H9 (cell line): Measurements from ENCODE around the gene APBA3. TPM values are rescaled to one million over a fixed set of nuclear protein-coding genes. Genes with fewer than 3 reads are reported as not detected.

Experiments
- DNase-seq: peaks from one replicate; pipeline ENCODE4 v3.0.0-alpha.2; 2017
- H2AFZ ChIP-seq: one replicate; pipeline ENCODE4 v1.6.1; 2013; ENCODE audit warnings: mild to moderate bottlenecking, low read length, control low read depth, moderate library complexity
- H2AK5ac ChIP-seq: 2 replicates; pipeline ENCODE4 v1.6.1; 2013; ENCODE audit warnings: low read length, control low read depth, mixed read lengths; ENCODE audit not compliant: insufficient read length
- H2BK120ac ChIP-seq: one replicate; pipeline ENCODE4 v1.6.1; 2013; ENCODE audit warnings: low read depth, mild to moderate bottlenecking, low read length, control low read depth, inconsistent platforms; ENCODE audit not compliant: poor library complexity, severe bottlenecking
- H2BK12ac ChIP-seq: 2 replicates; pipeline ENCODE4 v1.6.1; 2013; ENCODE audit warnings: low read length, control low read depth, mixed read lengths, low read depth; ENCODE audit not compliant: insufficient read length
- H2BK15ac ChIP-seq: 2 replicates; pipeline ENCODE4 v1.6.1; 2013; ENCODE audit warnings: low read depth, low read length, control low read depth
- H2BK20ac ChIP-seq: one replicate; pipeline ENCODE4 v1.6.1; 2013; ENCODE audit warnings: low read depth, mild to moderate bottlenecking, low read length, control low read depth, inconsistent platforms; ENCODE audit not compliant: poor library complexity, severe bottlenecking
- H2BK5ac ChIP-seq: 2 replicates; pipeline ENCODE4 v1.6.1; 2013; ENCODE audit warnings: low read length, control low read depth, mixed read lengths; ENCODE audit not compliant: insufficient read length
- H3K14ac ChIP-seq: 2 replicates; pipeline ENCODE4 v1.6.1; 2013; ENCODE audit warnings: low read length, control low read depth; ENCODE audit not compliant: insufficient read depth
- H3K18ac ChIP-seq: 2 replicates; pipeline ENCODE4 v1.6.1; 2013; ENCODE audit warnings: low read depth, mild to moderate bottlenecking, mixed read lengths, low read length, control low read depth; ENCODE audit not compliant: insufficient read length
- H3K23ac ChIP-seq: 2 replicates; pipeline ENCODE4 v1.6.1; 2013; ENCODE audit warnings: low read length, control low read depth, mixed read lengths, low read depth; ENCODE audit not compliant: insufficient read length
- H3K23me2 ChIP-seq: 2 replicates; pipeline ENCODE4 v1.6.1; 2013; ENCODE audit warnings: low read depth, mild to moderate bottlenecking, mixed read lengths, low read length, control low read depth; ENCODE audit not compliant: insufficient read length, poor library complexity, severe bottlenecking
- H3K27ac ChIP-seq: 2 replicates; pipeline ENCODE4 v1.5.1; 2013; ENCODE audit warnings: low read length, control low read depth, mixed read lengths, low read depth; ENCODE audit not compliant: insufficient read length
- H3K27me3 ChIP-seq: 2 replicates; pipeline ENCODE4 v1.6.1; 2013; ENCODE audit warnings: low read length, control low read depth, inconsistent platforms; ENCODE audit not compliant: insufficient read depth
- H3K4ac ChIP-seq: 2 replicates; pipeline ENCODE4 v1.6.1; 2013; ENCODE audit warnings: low read depth, mild to moderate bottlenecking, control low read depth, inconsistent platforms, low read length, moderate library complexity
- H3K4me1 ChIP-seq: 2 replicates; pipeline ENCODE4 v1.6.1; 2013; ENCODE audit warnings: low read length, control low read depth, inconsistent platforms; ENCODE audit not compliant: insufficient read depth
- H3K4me2 ChIP-seq: 2 replicates; pipeline ENCODE4 v1.6.1; 2013; ENCODE audit warnings: low read length, control low read depth, mixed read lengths; ENCODE audit not compliant: insufficient read length, insufficient read depth
- H3K56ac ChIP-seq: 2 replicates; pipeline ENCODE4 v1.6.1; 2013; ENCODE audit warnings: low read depth, mild to moderate bottlenecking, mixed read lengths, low read length, control low read depth; ENCODE audit not compliant: insufficient read length
- H3K79me1 ChIP-seq: 2 replicates; pipeline ENCODE4 v1.6.1; 2013; ENCODE audit warnings: low read depth, mild to moderate bottlenecking, moderate library complexity, low read length, control low read depth, inconsistent platforms; ENCODE audit not compliant: insufficient read depth, poor library complexity, severe bottlenecking
- H3K79me2 ChIP-seq: 2 replicates; pipeline ENCODE4 v1.6.1; 2013; ENCODE audit warnings: low read length, control low read depth, inconsistent platforms; ENCODE audit not compliant: insufficient read depth
- H3K9ac ChIP-seq: 2 replicates; pipeline ENCODE4 v1.6.1; 2013; ENCODE audit warnings: low read length, control low read depth, mixed read lengths; ENCODE audit not compliant: insufficient read length; ENCODE audit errors: extremely low read depth
- H3K9me3 ChIP-seq: one replicate; pipeline ENCODE4 v1.6.1; 2013; ENCODE audit warnings: low read depth, low read length, inconsistent platforms; ENCODE audit not compliant: control insufficient read depth
- H3T11ph ChIP-seq: one replicate; pipeline ENCODE4 v1.6.1; 2013; ENCODE audit warnings: mild to moderate bottlenecking, low read length, control low read depth, inconsistent platforms
- H4K20me1 ChIP-seq: one replicate; pipeline ENCODE4 v1.6.1; 2013; ENCODE audit not compliant: control insufficient read depth, insufficient read length, insufficient read depth
- H4K5ac ChIP-seq: 2 replicates; pipeline ENCODE4 v1.6.1; 2013; ENCODE audit warnings: low read depth, mild to moderate bottlenecking, mixed read lengths, low read length, control low read depth; ENCODE audit not compliant: insufficient read length
- H4K8ac ChIP-seq: replicated peaks from 2 replicates; pipeline ENCODE4 v1.6.1; 2013; ENCODE audit warnings: low read length, control low read depth, mixed read lengths, low read depth; ENCODE audit not compliant: insufficient read length
- H4K91ac ChIP-seq: 2 replicates; pipeline ENCODE4 v1.6.1; 2013; ENCODE audit warnings: low read depth, mild to moderate bottlenecking, moderate library complexity, mixed read lengths, low read length, control low read depth; ENCODE audit not compliant: insufficient read length
- H3K27ac Mint-ChIP-seq, 3 experiments: 2 replicates in 2 of 3; 3 replicates in 1 of 3; pipeline ENCODE4 v1.8.0; 2020 to 2021; ENCODE audit warnings: mixed read lengths in 3 of 3, mild to moderate bottlenecking in 1 of 3, moderate library complexity in 1 of 3
- H3K27me3 Mint-ChIP-seq: 2 replicates; pipeline ENCODE4 v1.8.0; 2021; ENCODE audit warnings: low read depth, mild to moderate bottlenecking, moderate library complexity, mixed read lengths
- H3K36me3 Mint-ChIP-seq, 3 experiments: 2 replicates in 2 of 3; 3 replicates in 1 of 3; pipeline ENCODE4 v1.8.0; 2020 to 2021; ENCODE audit warnings: low read depth in 3 of 3, mixed read lengths in 3 of 3; ENCODE audit not compliant: insufficient read depth in 1 of 3
- H3K4me1 Mint-ChIP-seq, 2 experiments: 2 replicates each; pipeline ENCODE4 v1.8.0; 2020; ENCODE audit warnings: mixed read lengths in 2 of 2
- H3K4me3 Mint-ChIP-seq, 2 experiments: 2 replicates in 1 of 2; 3 replicates in 1 of 2; pipeline ENCODE4 v1.8.0; 2020 to 2021; ENCODE audit warnings: mild to moderate bottlenecking in 2 of 2, mixed read lengths in 2 of 2, moderate library complexity in 1 of 2
- H3K9me3 Mint-ChIP-seq, 2 experiments: 2 replicates in 1 of 2; 3 replicates in 1 of 2; pipeline ENCODE4 v1.8.0; 2020; ENCODE audit warnings: mild to moderate bottlenecking in 2 of 2, mixed read lengths in 2 of 2, moderate library complexity in 1 of 2
- WGBS: extraction: QIAGEN DNeasy Blood & Tissue Kit; methylation state at CpG from one replicate; pipeline ENCODE4 v1.1.7; 2013; ENCODE audit warnings: missing lambda C conversion rate, low lambda C conversion rate, mixed read lengths; ENCODE audit not compliant: insufficient read length; ENCODE audit errors: extremely low coverage; 5-methylcytosine and 5-hydroxymethylcytosine counted together
- total RNA-seq: library from RNA; stranded (reverse); gene quantifications from 2 replicates; pipeline ENCODE4 v1.2.1, GENCODE V29; 2021
- TF ChIP-seq, protein P1 (sequence below): fragments of 200-600 bp; sonication (generic); conservative IDR thresholded peaks from 3 replicates; pipeline ENCODE4 v1.8.0; 2021; ENCODE audit warnings: antibody characterized with exemption, mild to moderate bottlenecking

APBA3 gene
- total RNA-seq, 1 experiment from 2014 or later, result 21.8 TPM

DNA sequence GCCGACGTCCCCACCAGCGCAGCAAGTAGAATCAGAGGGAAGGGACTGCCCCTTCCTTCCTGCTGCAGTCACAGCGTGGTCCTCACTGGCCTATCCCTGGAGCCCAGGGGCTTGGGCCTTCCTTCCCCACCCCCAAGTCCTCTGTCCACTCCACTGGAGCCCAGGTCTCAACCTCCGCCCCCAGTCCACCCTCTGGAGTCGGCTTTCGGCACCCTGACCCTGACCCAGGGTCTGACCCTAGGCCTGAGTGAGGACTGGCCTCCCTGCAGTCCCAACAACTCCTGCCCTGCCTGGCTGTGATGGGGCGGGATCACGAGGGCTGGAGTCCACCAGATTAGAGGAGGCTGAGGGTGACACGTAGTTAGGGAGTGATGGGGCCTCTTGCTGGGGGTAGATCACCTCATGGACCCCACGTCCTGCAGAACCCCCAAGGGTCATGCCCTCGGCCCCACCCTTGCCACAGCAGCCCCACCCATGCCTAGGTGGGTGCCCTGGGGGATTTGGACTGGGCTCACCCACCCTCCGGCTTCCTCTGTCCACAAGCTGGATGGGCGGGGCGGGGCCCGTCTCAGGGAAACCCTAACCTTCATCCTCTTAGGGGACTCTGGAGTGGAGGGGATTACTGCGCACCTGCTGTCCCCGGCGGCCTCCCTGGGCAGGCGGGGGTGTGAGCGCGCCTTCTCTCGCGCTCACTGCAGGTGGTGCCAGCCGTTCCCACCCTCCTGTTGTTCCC, 6.7 kb upstream of the APBA3 start:
- Histone ChIP-seq H4K20me1 (no peaks in the 10 kb centered on the region), H2BK20ac (no peak overlapping the region), H3K79me1 (no peaks in the 10 kb centered on the region), H2BK5ac (no peak overlapping the region), H3K27me3 (no peaks in the 10 kb centered on the region), H2BK120ac (no peak overlapping the region), H3K4ac (no peak overlapping the region), H4K5ac (no peak overlapping the region), H3T11ph (no peak overlapping the region), H2AK5ac (no peak overlapping the region), H3K23ac (no peak overlapping the region), H3K27ac (no peak overlapping the region), H3K79me2 (no peaks in the 10 kb centered on the region), H4K8ac (no peak overlapping the region), H3K14ac (no peak overlapping the region), H3K9me3 (no peaks in the 10 kb centered on the region), H3K9ac (no peak overlapping the region), H2AFZ (no peak overlapping the region), H3K4me1 (no peaks in the 10 kb centered on the region), H2BK15ac (no peak overlapping the region), H3K4me2 (no peak overlapping the region), H3K56ac (no peak overlapping the region), H4K91ac (no peak overlapping the region), H2BK12ac (no peak overlapping the region), H3K23me2 (no peaks in the 10 kb centered on the region), H3K18ac (no peak overlapping the region)
- no peak for DNase-seq
- TF ChIP-seq, protein P1, sequence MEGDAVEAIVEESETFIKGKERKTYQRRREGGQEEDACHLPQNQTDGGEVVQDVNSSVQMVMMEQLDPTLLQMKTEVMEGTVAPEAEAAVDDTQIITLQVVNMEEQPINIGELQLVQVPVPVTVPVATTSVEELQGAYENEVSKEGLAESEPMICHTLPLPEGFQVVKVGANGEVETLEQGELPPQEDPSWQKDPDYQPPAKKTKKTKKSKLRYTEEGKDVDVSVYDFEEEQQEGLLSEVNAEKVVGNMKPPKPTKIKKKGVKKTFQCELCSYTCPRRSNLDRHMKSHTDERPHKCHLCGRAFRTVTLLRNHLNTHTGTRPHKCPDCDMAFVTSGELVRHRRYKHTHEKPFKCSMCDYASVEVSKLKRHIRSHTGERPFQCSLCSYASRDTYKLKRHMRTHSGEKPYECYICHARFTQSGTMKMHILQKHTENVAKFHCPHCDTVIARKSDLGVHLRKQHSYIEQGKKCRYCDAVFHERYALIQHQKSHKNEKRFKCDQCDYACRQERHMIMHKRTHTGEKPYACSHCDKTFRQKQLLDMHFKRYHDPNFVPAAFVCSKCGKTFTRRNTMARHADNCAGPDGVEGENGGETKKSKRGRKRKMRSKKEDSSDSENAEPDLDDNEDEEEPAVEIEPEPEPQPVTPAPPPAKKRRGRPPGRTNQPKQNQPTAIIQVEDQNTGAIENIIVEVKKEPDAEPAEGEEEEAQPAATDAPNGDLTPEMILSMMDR, result no peak
- WGBS, result no CpG with 5 or more reads among the region's 25 CpGs
- Mint-ChIP-seq H3K27ac (peak overlapping the region in 1 of 3 experiments; percentile 52; a peak in 1 of 7 replicates), H3K36me3 (peaks cover 6 to 15% (median 12%) of the 10 kb centered on the region in 3 experiments; a peak in 5 of 7 replicates), H3K27me3 (no peaks in the 10 kb centered on the region), H3K4me3 (no peak overlapping the region), H3K9me3 (no peaks in the 10 kb centered on the region), H3K4me1 (peaks cover 7 to 15% of the 10 kb centered on the region in 2 experiments)
